Measurements from ENCODE around the gene MAML2. TPM values are rescaled to one million over a fixed set of nuclear protein-coding genes. Genes with fewer than 3 reads are reported as not detected.

MAML2 gene
- polyA plus RNA-seq, 1 of the 3 experiments (the other 2 are of a cell fraction) = 20.1 TPM

- no peaks in the 10 kb centered on the region for H3K9me2 ChIP-seq
- H3K9me3 ChIP-seq = no peaks in the 10 kb centered on the region
- no peaks in the 10 kb centered on the region for H4K20me1 ChIP-seq (ENCODE audit: insufficient read depth)
- H3K27me3 ChIP-seq (ENCODE audit: insufficient read depth) = no peaks in the 10 kb centered on the region
- no peak overlapping the region for H3K9ac ChIP-seq
- no peak overlapping the region for H3K4me3 ChIP-seq (ENCODE audit: low read depth in 2 of 2, low read length in 1 of 2)
- 62% methylated on average over 11 of the region's 11 CpGs for WGBS (ENCODE audit: low lambda C conversion rate)
- CTCF ChIA-PET = interaction anchor here (0.9 to 2.7 kb wide), 3 partner anchors 12 to 268 kb away, joined by 4 to 12 read pairs (median 4); partner anchors contain the start of gene MAML2
- POLR2A ChIA-PET = no interaction called here
- H3K4me2 ChIP-seq = no peak overlapping the region
- DNase-seq = peak; percentile 51
- H3K79me2 ChIP-seq (ENCODE audit: insufficient read depth) = peaks cover 56% of the 10 kb centered on the region
- TF ChIP-seq EP300 (IDR thresholded peaks at IDR 0.05; ENCODE audit: borderline replicate concordance in 1 of 2, low read depth in 1 of 2, low read length in 1 of 2) (peak in 1 of 2 experiments; percentile 77; a peak in 2 of 4 replicates), TAF1 (IDR thresholded peaks at IDR 0.05; ENCODE audit: borderline replicate concordance, low read depth, low read length) (no peak), USF2 (IDR thresholded peaks at IDR 0.05; ENCODE audit: borderline replicate concordance, low read depth, low read length) (no peak), YY1 (IDR thresholded peaks at IDR 0.05; ENCODE audit: low read depth) (no peak), GATA2 (CRISPR knock-in tag; IDR thresholded peaks at IDR 0.05) (peak; percentile 48), PBX3 (IDR thresholded peaks at IDR 0.05) (no peak), RCOR1 (IDR thresholded peaks at IDR 0.05; ENCODE audit: low read length) (peak; percentile 46; the same call in 1 of the 2 replicates), FOSL2 (IDR thresholded peaks at IDR 0.05; ENCODE audit: borderline replicate concordance, low read depth) (no peak), NFIC (IDR thresholded peaks at IDR 0.05; ENCODE audit: borderline replicate concordance) (no peak), TCF12 (IDR thresholded peaks at IDR 0.05) (0 out of 2 replicates have a peak, but pooled peaks have one; percentile 13), FOXJ3 (CRISPR knock-in tag; IDR thresholded peaks at IDR 0.05) (peak; percentile 34; the same call in 1 of the 2 replicates), REST (IDR thresholded peaks at IDR 0.05; ENCODE audit: low read depth, low read length) (no peak), CHD2 (IDR thresholded peaks at IDR 0.05; ENCODE audit: low read length, partially characterized antibody) (no peak)
- H2AFZ ChIP-seq (ENCODE audit: low read depth) = no peak overlapping the region
- peaks cover 24 to 28% of the 10 kb centered on the region in 2 experiments for H3K4me1 ChIP-seq (ENCODE audit: control insufficient read depth in 1 of 2, insufficient read depth in 2 of 2, low read depth in 1 of 2, low read length in 1 of 2)
- peak overlapping the region; percentile 11 to 79 for H3K27ac ChIP-seq (ENCODE audit: low read depth in 2 of 2, low read length in 1 of 2)
- H3F3A ChIP-seq (replicated peaks; ENCODE audit: insufficient read depth) = peaks cover 3% of the 10 kb centered on the region
- H3K36me3 ChIP-seq (replicated peaks in 1 of 2; ENCODE audit: control insufficient read depth in 1 of 2, insufficient read depth in 2 of 2, low read length in 1 of 2) = peaks cover 18% of the 10 kb centered on the region in 2 experiments
Measured at GRCh38 chr11:96074551-96075310, 268.3 kb downstream of the MAML2 start.

All from SK-N-SH (cell line).